ENCODE results near the gene UNC45A.
"Not testable (repeated sequence)": the region's sequence is repeated elsewhere in the genome, so short reads cannot be mapped to it uniquely, and the experiment has no call there.

The UNC45A gene

GRCh38 chr15:90918034-90918788 is 16.9 kb upstream of the UNC45A start:
- DNase-seq = no peak

GRCh38 chr15:90918835-90919234 is 16.2 kb upstream of the UNC45A start:
- no peak for DNase-seq

GRCh38 chr15:90921887-90922286 is 13.2 kb upstream of the UNC45A start:
- DNase-seq = no peak

GRCh38 chr15:90922712-90923322 is 12.3 kb upstream of the UNC45A start:
- peak; percentile 52 for DNase-seq

- peak; percentile 36 for DNase-seq
These were observed 10.7 kb upstream of the UNC45A start for GRCh38 chr15:90924375-90924774.

- not testable (repeated sequence) for DNase-seq
These were observed 8.3 kb upstream of the UNC45A start for GRCh38 chr15:90926766-90927165.

- not testable (repeated sequence) for DNase-seq
These were observed 7.0 kb upstream of the UNC45A start for GRCh38 chr15:90928106-90928505.

GRCh38 chr15:90929246-90930019 is 5.7 kb upstream of the UNC45A start:
- no peak for DNase-seq

GRCh38 chr15:90930861-90931574 is 4.1 kb upstream of the UNC45A start:
- DNase-seq = peak; percentile 22

- DNase-seq = no peak
These were observed 3.6 kb upstream of the UNC45A start for GRCh38 chr15:90931575-90931827.

- peak; percentile 95 for DNase-seq
These were observed 3.0 kb upstream of the UNC45A start, which contains the start of gene HDDC3 for GRCh38 chr15:90931828-90932659. HDDC3 (minus strand) TSS chr15:90932549; CDS start chr15:90932540, 9 bp downstream.

GRCh38 chr15:90932660-90932991 is 2.5 kb upstream of the UNC45A start:
- DNase-seq = no peak

- DNase-seq = no peak
These were observed 1.8 kb upstream of the UNC45A start for GRCh38 chr15:90933301-90933700.

- DNase-seq = peak; percentile 94
These were observed 683 bp upstream of the UNC45A start for GRCh38 chr15:90934256-90934948.

GRCh38 chr15:90936823-90937222 is 1.7 kb downstream of the UNC45A start:
- DNase-seq = no peak

- no peak for DNase-seq
These were observed 3.2 kb downstream of the UNC45A start for GRCh38 chr15:90938261-90938660.

- no peak for DNase-seq
These were observed 4.7 kb downstream of the UNC45A start for GRCh38 chr15:90939756-90940155.

- no peak for DNase-seq
These were observed 6.0 kb downstream of the UNC45A start for GRCh38 chr15:90941038-90941437.

- no peak for DNase-seq
These were observed 7.5 kb downstream of the UNC45A start for GRCh38 chr15:90942354-90943120.

- DNase-seq = no peak
These were observed 10.0 kb downstream of the UNC45A start for GRCh38 chr15:90945091-90945490.

GRCh38 chr15:90946538-90946937 is 11.5 kb downstream of the UNC45A start:
- no peak for DNase-seq

Measured in stimulated activated CD4-positive, alpha-beta T cell treated with anti-CD3 and anti-CD28 coated beads, Interleukin-15, amount 100 ng/mL, for 24 hours (primary cell).